Peyer's patch (tissue), 4 donors: Measurements from ENCODE around the gene MYH10.

Experiments
- CTCF ChIP-seq, 6 experiments: fragments of 450-650 bp in 4 of 6; fragments of 200-600 bp in 2 of 6; sonication (generic) in 1 of 6; IDR thresholded peaks; one replicate each; pipeline ENCODE4 v1.5.1; 2017 to 2019; ENCODE audit warnings: antibody characterized with exemption in 6 of 6, mild to moderate bottlenecking in 3 of 6, moderate library complexity in 1 of 6
- POLR2A ChIP-seq, 2 donors: fragments of 450-650 bp; IDR thresholded peaks; one replicate each; pipeline ENCODE4 v1.5.1; 2017; ENCODE audit warnings: antibody characterized with exemption in 2 of 2, mild to moderate bottlenecking in 2 of 2, moderate library complexity in 2 of 2

GRCh38 chr17:8480011-8480976 is 150.2 kb downstream of the MYH10 start:
- TF ChIP-seq POLR2A (IDR thresholded peaks at IDR 0.05) (no peak), CTCF (IDR thresholded peaks at IDR 0.05) (no peak)
